Measurements from ENCODE around the gene PDCD7.

DNA sequence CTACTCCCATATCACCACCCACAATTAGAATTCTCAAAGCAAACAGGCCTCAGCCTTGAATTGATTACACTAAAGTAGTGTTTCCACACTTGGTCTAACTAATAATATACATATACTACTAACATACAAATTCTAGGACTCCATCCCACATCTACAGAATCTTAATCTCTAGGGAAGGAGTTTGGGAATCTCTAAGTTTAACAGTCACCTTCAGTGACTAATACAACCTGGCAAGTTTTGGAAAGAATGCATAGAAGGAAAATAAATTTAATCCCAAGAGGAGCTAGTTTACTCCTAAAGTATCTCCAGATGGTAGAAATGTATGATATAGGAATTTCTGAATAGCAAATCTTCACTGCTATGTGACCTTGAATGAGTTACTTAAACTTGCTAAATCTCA is 42.4 kb upstream of the PDCD7 start:
- TF ChIP-seq, protein P1, sequence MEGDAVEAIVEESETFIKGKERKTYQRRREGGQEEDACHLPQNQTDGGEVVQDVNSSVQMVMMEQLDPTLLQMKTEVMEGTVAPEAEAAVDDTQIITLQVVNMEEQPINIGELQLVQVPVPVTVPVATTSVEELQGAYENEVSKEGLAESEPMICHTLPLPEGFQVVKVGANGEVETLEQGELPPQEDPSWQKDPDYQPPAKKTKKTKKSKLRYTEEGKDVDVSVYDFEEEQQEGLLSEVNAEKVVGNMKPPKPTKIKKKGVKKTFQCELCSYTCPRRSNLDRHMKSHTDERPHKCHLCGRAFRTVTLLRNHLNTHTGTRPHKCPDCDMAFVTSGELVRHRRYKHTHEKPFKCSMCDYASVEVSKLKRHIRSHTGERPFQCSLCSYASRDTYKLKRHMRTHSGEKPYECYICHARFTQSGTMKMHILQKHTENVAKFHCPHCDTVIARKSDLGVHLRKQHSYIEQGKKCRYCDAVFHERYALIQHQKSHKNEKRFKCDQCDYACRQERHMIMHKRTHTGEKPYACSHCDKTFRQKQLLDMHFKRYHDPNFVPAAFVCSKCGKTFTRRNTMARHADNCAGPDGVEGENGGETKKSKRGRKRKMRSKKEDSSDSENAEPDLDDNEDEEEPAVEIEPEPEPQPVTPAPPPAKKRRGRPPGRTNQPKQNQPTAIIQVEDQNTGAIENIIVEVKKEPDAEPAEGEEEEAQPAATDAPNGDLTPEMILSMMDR (IDR thresholded peaks at IDR 0.05), result no peak
- TF ChIP-seq POLR2A (IDR thresholded peaks at IDR 0.05), result no peak
